HFFc6 (cell line): ENCODE results near the gene GALNT4. TPM values are rescaled to one million over a fixed set of nuclear protein-coding genes. Genes with fewer than 3 reads are reported as not detected.

Experiments used
- DNase-seq: peaks from one replicate; pipeline ENCODE4 v3.0.0-alpha.2; 2018
- H3K27ac Mint-ChIP-seq: 2 replicates; pipeline ENCODE4 v1.8.0; 2020; ENCODE audit warnings: mild to moderate bottlenecking, mixed read lengths
- H3K27me3 Mint-ChIP-seq: 2 replicates; pipeline ENCODE4 v1.8.0; 2021; ENCODE audit warnings: mild to moderate bottlenecking, moderate library complexity, mixed read lengths; ENCODE audit not compliant: insufficient read depth
- H3K36me3 Mint-ChIP-seq: 2 replicates; pipeline ENCODE4 v1.8.0; 2021; ENCODE audit warnings: low read depth, mixed read lengths
- H3K4me1 Mint-ChIP-seq: 2 replicates; pipeline ENCODE4 v1.8.0; 2020; ENCODE audit warnings: low read depth, mixed read lengths
- H3K4me3 Mint-ChIP-seq: 2 replicates; pipeline ENCODE4 v1.8.0; 2020; ENCODE audit warnings: mild to moderate bottlenecking, moderate library complexity, mixed read lengths
- H3K9me3 Mint-ChIP-seq: 2 replicates; pipeline ENCODE4 v1.8.0; 2020; ENCODE audit warnings: mild to moderate bottlenecking, mixed read lengths
- total RNA-seq, 6 experiments: library from RNA; stranded (reverse); fragmentation: NEBNext Ultra II Directional; extraction: Animal tissue kit (Norgen Biotek cat#: 25700); gene quantifications; 2 replicates in 1 of 6; 3 replicates in 5 of 6; pipeline ENCODE4 v1.2.3, GENCODE V29; 2021
- TF ChIP-seq, protein P1 (sequence below): fragments of 200-600 bp; sonication (generic); IDR thresholded peaks from 2 replicates; pipeline ENCODE4 v1.5.0; 2021; ENCODE audit warnings: antibody characterized with exemption, mild to moderate bottlenecking

Gene GALNT4
- total RNA-seq, 6 experiments from 2014 or later, result 6.9 to 8.1 (median 7.4) TPM

DNA sequence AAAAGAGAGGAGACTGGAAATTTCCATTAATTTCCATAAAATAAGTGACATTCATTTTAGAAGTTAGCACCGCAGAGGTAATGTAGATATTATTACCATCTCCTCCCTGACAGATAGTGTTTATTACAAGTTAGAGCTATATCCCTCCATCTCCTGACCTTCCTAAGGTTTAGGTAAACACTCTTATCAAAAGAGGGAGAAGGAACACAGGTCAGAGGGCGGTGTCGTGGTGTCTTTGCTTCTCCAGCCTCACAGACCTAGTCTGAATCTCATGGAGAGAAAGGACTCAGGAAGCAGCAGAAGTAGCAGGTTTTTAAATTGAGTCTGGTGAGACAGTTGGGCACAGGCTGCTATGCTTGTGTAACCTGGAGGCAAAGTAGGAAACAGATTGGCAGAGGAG is 12.8 kb upstream of the GALNT4 start:
- Mint-ChIP-seq H3K9me3 (no peaks in the 10 kb centered on the region), H3K27me3 (no peaks in the 10 kb centered on the region), H3K4me3 (no peak overlapping the region), H3K27ac (no peak overlapping the region), H3K4me1 (peaks cover 6% of the 10 kb centered on the region), H3K36me3 (no peaks in the 10 kb centered on the region)
- no peak for DNase-seq
- TF ChIP-seq, protein P1, sequence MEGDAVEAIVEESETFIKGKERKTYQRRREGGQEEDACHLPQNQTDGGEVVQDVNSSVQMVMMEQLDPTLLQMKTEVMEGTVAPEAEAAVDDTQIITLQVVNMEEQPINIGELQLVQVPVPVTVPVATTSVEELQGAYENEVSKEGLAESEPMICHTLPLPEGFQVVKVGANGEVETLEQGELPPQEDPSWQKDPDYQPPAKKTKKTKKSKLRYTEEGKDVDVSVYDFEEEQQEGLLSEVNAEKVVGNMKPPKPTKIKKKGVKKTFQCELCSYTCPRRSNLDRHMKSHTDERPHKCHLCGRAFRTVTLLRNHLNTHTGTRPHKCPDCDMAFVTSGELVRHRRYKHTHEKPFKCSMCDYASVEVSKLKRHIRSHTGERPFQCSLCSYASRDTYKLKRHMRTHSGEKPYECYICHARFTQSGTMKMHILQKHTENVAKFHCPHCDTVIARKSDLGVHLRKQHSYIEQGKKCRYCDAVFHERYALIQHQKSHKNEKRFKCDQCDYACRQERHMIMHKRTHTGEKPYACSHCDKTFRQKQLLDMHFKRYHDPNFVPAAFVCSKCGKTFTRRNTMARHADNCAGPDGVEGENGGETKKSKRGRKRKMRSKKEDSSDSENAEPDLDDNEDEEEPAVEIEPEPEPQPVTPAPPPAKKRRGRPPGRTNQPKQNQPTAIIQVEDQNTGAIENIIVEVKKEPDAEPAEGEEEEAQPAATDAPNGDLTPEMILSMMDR, result no peak

GRCh38 chr12:89529738-89530137 is 5.1 kb upstream of the GALNT4 start:
- H3K27ac Mint-ChIP-seq, result no peak overlapping the region
- peaks cover 11% of the 10 kb centered on the region for H3K4me1 Mint-ChIP-seq
- no peaks in the 10 kb centered on the region for H3K9me3 Mint-ChIP-seq
- H3K36me3 Mint-ChIP-seq, result no peaks in the 10 kb centered on the region
- peak; percentile 58 for DNase-seq
- H3K4me3 Mint-ChIP-seq, result no peak overlapping the region
- peaks cover 2% of the 10 kb centered on the region; the same call in 1 of the 2 replicates for H3K27me3 Mint-ChIP-seq
- TF ChIP-seq, protein P1, result peak; percentile 83

DNA sequence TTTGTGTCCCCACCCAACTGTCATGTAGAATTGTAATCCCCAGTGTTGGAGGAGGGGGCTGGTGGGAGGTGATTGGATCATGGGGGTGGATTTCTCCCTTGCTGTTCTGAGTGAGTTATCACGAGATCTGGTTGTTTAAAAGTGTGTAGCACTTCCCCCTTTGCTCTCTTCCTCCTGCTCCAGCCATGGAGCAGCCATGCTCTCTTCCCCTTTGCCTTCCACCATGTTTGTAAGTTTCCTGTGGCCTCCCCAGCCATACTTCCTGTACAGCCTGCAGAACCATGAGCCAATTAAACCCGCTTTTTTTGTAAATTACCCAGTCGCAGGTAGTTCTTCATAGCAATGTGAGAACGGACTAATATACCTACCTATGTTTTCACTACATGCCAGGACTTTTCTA is 3.8 kb upstream of the GALNT4 start:
- H3K27ac Mint-ChIP-seq, result no peak overlapping the region

GRCh38 chr12:89525824-89526770 is 1.5 kb upstream of the GALNT4 start, which contains the start of gene POC1B:
POC1B (minus strand) TSS chr12:89526047; CDS start chr12:89525895, 152 bp downstream.
- H3K27ac Mint-ChIP-seq, result peak within 1 kb of the TSS; percentile 98
- peak within 1 kb of the TSS; percentile 98 for H3K4me3 Mint-ChIP-seq
- peak; percentile 77 for DNase-seq
- H3K36me3 Mint-ChIP-seq, result peaks cover 17% of the 10 kb centered on the region
- H3K9me3 Mint-ChIP-seq, result no peaks in the 10 kb centered on the region
- peaks cover 44% of the 10 kb centered on the region for H3K4me1 Mint-ChIP-seq
- TF ChIP-seq, protein P1, result no peak
- peaks cover 2% of the 10 kb centered on the region; the same call in 1 of the 2 replicates for H3K27me3 Mint-ChIP-seq

More for the DNA sequence above, 3.8 kb upstream of the GALNT4 start:
- Mint-ChIP-seq H3K4me1 (peaks cover 21% of the 10 kb centered on the region), H3K9me3 (no peaks in the 10 kb centered on the region), H3K27me3 (peaks cover 2% of the 10 kb centered on the region; the same call in 1 of the 2 replicates), H3K36me3 (peaks cover 7% of the 10 kb centered on the region), H3K4me3 (no peak overlapping the region)
- TF ChIP-seq, protein P1, result no peak
- no peak for DNase-seq

- peak overlapping the region; percentile 94 for H3K27ac Mint-ChIP-seq
- peaks cover 17% of the 10 kb centered on the region for H3K36me3 Mint-ChIP-seq
- H3K4me1 Mint-ChIP-seq, result peaks cover 44% of the 10 kb centered on the region
- H3K4me3 Mint-ChIP-seq, result peak overlapping the region; percentile 98
- no peak for DNase-seq
- TF ChIP-seq, protein P1, result no peak
- no peaks in the 10 kb centered on the region for H3K9me3 Mint-ChIP-seq
- peaks cover 2% of the 10 kb centered on the region; the same call in 1 of the 2 replicates for H3K27me3 Mint-ChIP-seq
Measured at GRCh38 chr12:89525305-89525823, 768 bp upstream of the GALNT4 start.
